Caco-2 (cell line): ENCODE results near the gene GDA. TPM values are rescaled to one million over a fixed set of nuclear protein-coding genes. Genes with fewer than 3 reads are reported as not detected.

ENCODE experiments used
- BruUV-seq: library from RNA; stranded (reverse); fragments of 400-500 nt; replicated peaks from 2 replicates; lab custom pipeline; 2021; lab: Mats Ljungman, UMichigan
- CTCF ChIA-PET: fragments of 300-600 bp; sonication (Branson Sonifier 250); formaldehyde crosslinking; loops from one replicate; lab custom pipeline; 2022; ENCODE audit warnings: antibody characterized with exemption; lab: Charles Lee
- POLR2A ChIA-PET: fragments of 300-600 bp; sonication (Branson Sonifier 250); formaldehyde crosslinking; loops from one replicate; lab custom pipeline; 2022; ENCODE audit warnings: antibody characterized with exemption; lab: Charles Lee
- DNase-seq, 2 experiments: peaks; one replicate each; pipeline versions ENCODE4 v3.0.0 to v3.0.0-alpha.2; 2020 to 2022
- H3K27me3 ChIP-seq: replicated peaks from 2 replicates; pipeline ENCODE4 v1.6.0; 2011; ENCODE audit warnings: low read length; ENCODE audit not compliant: control insufficient read depth, insufficient read depth
- H3K36me3 ChIP-seq: 2 replicates; pipeline ENCODE4 v1.5.1; 2011; ENCODE audit warnings: low read length; ENCODE audit not compliant: control insufficient read depth, insufficient read depth
- H3K4me1 ChIP-seq: fragments of 250-450 bp; sonication (Bioruptor Pico); 2 replicates; pipeline ENCODE4 v1.5.1; 2020; ENCODE audit warnings: mild to moderate bottlenecking
- H3K4me3 ChIP-seq: 2 replicates; pipeline ENCODE4 v1.5.1; 2011; ENCODE audit warnings: low read depth, mild to moderate bottlenecking, control low read depth, low read length
- H3K9me3 ChIP-seq: fragments of 250-450 bp; sonication (Bioruptor Pico); 2 replicates; pipeline ENCODE4 v1.5.1; 2020; ENCODE audit warnings: mild to moderate bottlenecking, moderate library complexity
- H3K27ac Mint-ChIP-seq: one replicate; pipeline ENCODE4 v1.8.0; 2022; ENCODE audit warnings: mixed read lengths; ENCODE audit not compliant: unreplicated experiment
- H3K27me3 Mint-ChIP-seq: one replicate; pipeline ENCODE4 v1.8.0; 2022; ENCODE audit warnings: mixed read lengths; ENCODE audit not compliant: insufficient read depth, unreplicated experiment
- H3K36me3 Mint-ChIP-seq: one replicate; pipeline ENCODE4 v1.8.0; 2022; ENCODE audit warnings: mild to moderate bottlenecking, mixed read lengths; ENCODE audit not compliant: insufficient read depth, unreplicated experiment
- H3K4me1 Mint-ChIP-seq: one replicate; pipeline ENCODE4 v1.8.0; 2022; ENCODE audit warnings: low read depth, mixed read lengths; ENCODE audit not compliant: unreplicated experiment
- H3K4me3 Mint-ChIP-seq: one replicate; pipeline ENCODE4 v1.8.0; 2022; ENCODE audit warnings: mild to moderate bottlenecking, moderate library complexity, mixed read lengths; ENCODE audit not compliant: unreplicated experiment
- H3K9me3 Mint-ChIP-seq: one replicate; pipeline ENCODE4 v1.8.0; 2022; ENCODE audit warnings: mixed read lengths; ENCODE audit not compliant: unreplicated experiment
- CTCF ChIP-seq, 2 experiments: fragments of 200-600 bp in 1 of 2; IDR thresholded peaks; 1 replicate in 1 of 2; 2 replicates in 1 of 2; pipeline versions ENCODE4 v1.5.1 to v1.8.0; 2011 to 2022; ENCODE audit warnings: antibody characterized with exemption in 1 of 2, control low read depth in 1 of 2, inconsistent platforms in 1 of 2, low read depth in 1 of 2, low read length in 1 of 2, mild to moderate bottlenecking in 1 of 2, moderate library complexity in 1 of 2; ENCODE audit not compliant: insufficient read depth in 1 of 2, severe bottlenecking in 1 of 2, unreplicated experiment in 1 of 2
- intact Hi-C: fragments of 100-400 bp; cut with micrococcal nuclease; formaldehyde crosslinking; loops from one replicate; pipeline ENCODE4 v1.10.0; 2022; ENCODE audit not compliant: unreplicated experiment
- total RNA-seq: library from RNA; stranded (reverse); gene quantifications from 2 replicates; pipeline ENCODE4 v1.2.3, GENCODE V29; 2022

GDA gene
- total RNA-seq, 1 experiment from 2014 or later, result 3.1 TPM

GRCh38 chr9:72292874-72293607 is 143.8 kb downstream of the GDA start:
- H3K9me3 ChIP-seq, result no peaks in the 10 kb centered on the region
- H3K4me3 Mint-ChIP-seq, result no peak overlapping the region
- ChIA-PET POLR2A (no interaction called here), CTCF (no interaction called here)
- no peaks in the 10 kb centered on the region for H3K9me3 Mint-ChIP-seq
- H3K4me1 ChIP-seq, result peaks cover 3% of the 10 kb centered on the region; the same call in 1 of the 2 replicates
- no peak overlapping the region for H3K27ac Mint-ChIP-seq
- no peaks in the 10 kb centered on the region for H3K36me3 Mint-ChIP-seq
- no TSS peak for BruUV-seq
- DNase-seq, result no peak
- no peak for TF ChIP-seq CTCF (IDR thresholded peaks at IDR 0.05; ENCODE audit: insufficient read depth in 1 of 2, low read depth in 1 of 2, low read length in 1 of 2, severe bottlenecking in 1 of 2, unreplicated experiment in 1 of 2)
- intact Hi-C loops, result loop anchor here (10.0 kb wide), 1 partner anchor 262 kb away; no protein-coding TSS in a partner anchor
- H3K36me3 ChIP-seq, result no peaks in the 10 kb centered on the region
- no peaks in the 10 kb centered on the region for H3K27me3 Mint-ChIP-seq
- H3K4me3 ChIP-seq, result no peak overlapping the region
- peaks cover 7% of the 10 kb centered on the region for H3K4me1 Mint-ChIP-seq
- no peaks in the 10 kb centered on the region for H3K27me3 ChIP-seq

- CTCF ChIA-PET, result no interaction called here
- intact Hi-C loops, result loop anchor here (2.0 to 10.0 kb wide), 3 partner anchors 70 to 297 kb away; partner anchors contain the start of gene ZFAND5
- peak; percentile 18 to 59 for DNase-seq
- peaks cover 7% of the 10 kb centered on the region for H3K4me1 Mint-ChIP-seq
- no peaks in the 10 kb centered on the region for H3K27me3 Mint-ChIP-seq
- no peaks in the 10 kb centered on the region for H3K36me3 ChIP-seq
- H3K9me3 ChIP-seq, result no peaks in the 10 kb centered on the region
- peaks cover 3% of the 10 kb centered on the region; the same call in 1 of the 2 replicates for H3K4me1 ChIP-seq
- peak overlapping the region; percentile 86 for H3K27ac Mint-ChIP-seq
- no peaks in the 10 kb centered on the region for H3K9me3 Mint-ChIP-seq
- no peak overlapping the region for H3K4me3 ChIP-seq
- no peak for TF ChIP-seq CTCF (IDR thresholded peaks at IDR 0.05; ENCODE audit: insufficient read depth in 1 of 2, low read depth in 1 of 2, low read length in 1 of 2, severe bottlenecking in 1 of 2, unreplicated experiment in 1 of 2)
- H3K27me3 ChIP-seq, result no peaks in the 10 kb centered on the region
- no TSS peak for BruUV-seq
- H3K36me3 Mint-ChIP-seq, result no peaks in the 10 kb centered on the region
- POLR2A ChIA-PET, result interaction anchor here (0.8 kb wide), 1 partner anchor 10 kb away, joined by 4 read pairs; no protein-coding TSS in a partner anchor
- no peak overlapping the region for H3K4me3 Mint-ChIP-seq
Observed at GRCh38 chr9:72294936-72295335, 145.7 kb downstream of the GDA start.

GRCh38 chr9:72297516-72297915 is 148.3 kb downstream of the GDA start:
- H3K36me3 ChIP-seq, result no peaks in the 10 kb centered on the region
- intact Hi-C loops, result loop anchor here (5.0 to 10.0 kb wide), 2 partner anchors 257 to 295 kb away; no protein-coding TSS in a partner anchor
- Mint-ChIP-seq H3K27ac (peak overlapping the region; percentile 64), H3K4me3 (no peak overlapping the region), H3K36me3 (no peaks in the 10 kb centered on the region), H3K9me3 (no peaks in the 10 kb centered on the region), H3K4me1 (peaks cover 7% of the 10 kb centered on the region), H3K27me3 (no peaks in the 10 kb centered on the region)
- no peaks in the 10 kb centered on the region for H3K27me3 ChIP-seq
- POLR2A ChIA-PET, result no interaction called here
- CTCF ChIA-PET, result no interaction called here
- no peaks in the 10 kb centered on the region for H3K9me3 ChIP-seq
- no peak for TF ChIP-seq CTCF (IDR thresholded peaks at IDR 0.05; ENCODE audit: insufficient read depth in 1 of 2, low read depth in 1 of 2, low read length in 1 of 2, severe bottlenecking in 1 of 2, unreplicated experiment in 1 of 2)
- DNase-seq, result no peak
- H3K4me3 ChIP-seq, result no peak overlapping the region
- peaks cover 3% of the 10 kb centered on the region; the same call in 1 of the 2 replicates for H3K4me1 ChIP-seq
- no TSS peak for BruUV-seq
